ENCODE measurements around the gene NCOA6. TPM values are rescaled to one million over a fixed set of nuclear protein-coding genes. Genes with fewer than 3 reads are reported as not detected.

NCOA6 gene
- polyA plus RNA-seq (ENCODE audit: insufficient read length in 4 of 4), result 10 to 100 TPM; 46.6 to 57.2 (median 50.4) TPM

- DNase-seq (ENCODE audit: low read depth in 4 of 4, low spot score in 3 of 4), result peak; percentile 55 to 71 (median 63)
Measured at GRCh38 chr20:34825530-34826362, at the start of gene NCOA6. TSS of gene NCOA6 (minus strand) at chr20:34825651. CDS start at chr20:34782355, 43,296 bp downstream.

GRCh38 chr20:34874094-34874654 lies 48.7 kb upstream of the NCOA6 start:
- DNase-seq (ENCODE audit: low read depth in 4 of 4, low spot score in 3 of 4), result peak; percentile 48 to 63 (median 56)

GRCh38 chr20:34873583-34874093 lies 48.2 kb upstream of the NCOA6 start:
- no peak for DNase-seq (ENCODE audit: low read depth in 4 of 4, low spot score in 3 of 4)

GRCh38 chr20:34872622-34873224 lies 47.3 kb upstream of the NCOA6 start, which contains the start of gene GGT7:
TSS of gene GGT7 (minus strand) at chr20:34872856. CDS start at chr20:34872815, 41 bp downstream.
- DNase-seq (ENCODE audit: low read depth in 4 of 4, low spot score in 3 of 4), result peak; percentile 46 to 68 (median 62)

GRCh38 chr20:34871966-34872621 lies 46.6 kb upstream of the NCOA6 start:
- DNase-seq (ENCODE audit: low read depth in 4 of 4, low spot score in 3 of 4), result no peak

GRCh38 chr20:34871320-34871926 lies 46.0 kb upstream of the NCOA6 start:
- DNase-seq (ENCODE audit: low read depth in 4 of 4, low spot score in 3 of 4), result no peak

- no peak for DNase-seq (ENCODE audit: low read depth in 4 of 4, low spot score in 3 of 4)
Measured at GRCh38 chr20:34864216-34864615, 38.8 kb upstream of the NCOA6 start.

GRCh38 chr20:34863421-34863965 lies 38.0 kb upstream of the NCOA6 start:
- DNase-seq (ENCODE audit: low read depth in 4 of 4, low spot score in 3 of 4), result no peak

- DNase-seq (ENCODE audit: low read depth in 4 of 4, low spot score in 3 of 4), result no peak
Measured at GRCh38 chr20:34862724-34863123, 37.3 kb upstream of the NCOA6 start.

- no peak for DNase-seq (ENCODE audit: low read depth in 4 of 4, low spot score in 3 of 4)
Measured at GRCh38 chr20:34861386-34862084, 36.1 kb upstream of the NCOA6 start.

GRCh38 chr20:34859826-34860545 lies 34.5 kb upstream of the NCOA6 start:
- no peak for DNase-seq (ENCODE audit: low read depth in 4 of 4, low spot score in 3 of 4)

- DNase-seq (ENCODE audit: low read depth in 4 of 4, low spot score in 3 of 4), result no peak
Measured at GRCh38 chr20:34859367-34859766, 33.9 kb upstream of the NCOA6 start.

GRCh38 chr20:34852298-34852697 lies 26.8 kb upstream of the NCOA6 start:
- no peak for DNase-seq (ENCODE audit: low read depth in 4 of 4, low spot score in 3 of 4)

- DNase-seq (ENCODE audit: low read depth in 4 of 4, low spot score in 3 of 4), result no peak
Measured at GRCh38 chr20:34850969-34851368, 25.5 kb upstream of the NCOA6 start.

- no peak for DNase-seq (ENCODE audit: low read depth in 4 of 4, low spot score in 3 of 4)
Measured at GRCh38 chr20:34849778-34850177, 24.3 kb upstream of the NCOA6 start.

- no peak for DNase-seq (ENCODE audit: low read depth in 4 of 4, low spot score in 3 of 4)
Measured at GRCh38 chr20:34848597-34848996, 23.1 kb upstream of the NCOA6 start.

GRCh38 chr20:34843421-34843820 lies 18.0 kb upstream of the NCOA6 start:
- no peak for DNase-seq (ENCODE audit: low read depth in 4 of 4, low spot score in 3 of 4)

- DNase-seq (ENCODE audit: low read depth in 4 of 4, low spot score in 3 of 4), result no peak
Measured at GRCh38 chr20:34842143-34842542, 16.7 kb upstream of the NCOA6 start.

GRCh38 chr20:34834459-34834893 lies 9.0 kb upstream of the NCOA6 start:
- peak in 2 of 4 donors; percentile 6 to 7 for DNase-seq (ENCODE audit: low read depth in 4 of 4, low spot score in 3 of 4)
